HFFc6 (cell line): ENCODE measurements around the gene LDLRAD3. TPM values are rescaled to one million over a fixed set of nuclear protein-coding genes. Genes with fewer than 3 reads are reported as not detected.

Experiments used
- DNase-seq: peaks from one replicate; pipeline ENCODE4 v3.0.0-alpha.2; 2018
- H3K27ac Mint-ChIP-seq: 2 replicates; pipeline ENCODE4 v1.8.0; 2020; ENCODE audit warnings: mild to moderate bottlenecking, mixed read lengths
- H3K27me3 Mint-ChIP-seq: 2 replicates; pipeline ENCODE4 v1.8.0; 2021; ENCODE audit warnings: mild to moderate bottlenecking, moderate library complexity, mixed read lengths; ENCODE audit not compliant: insufficient read depth
- H3K36me3 Mint-ChIP-seq: 2 replicates; pipeline ENCODE4 v1.8.0; 2021; ENCODE audit warnings: low read depth, mixed read lengths
- H3K4me1 Mint-ChIP-seq: 2 replicates; pipeline ENCODE4 v1.8.0; 2020; ENCODE audit warnings: low read depth, mixed read lengths
- H3K4me3 Mint-ChIP-seq: 2 replicates; pipeline ENCODE4 v1.8.0; 2020; ENCODE audit warnings: mild to moderate bottlenecking, moderate library complexity, mixed read lengths
- H3K9me3 Mint-ChIP-seq: 2 replicates; pipeline ENCODE4 v1.8.0; 2020; ENCODE audit warnings: mild to moderate bottlenecking, mixed read lengths
- CTCF ChIP-seq: fragments of 200-600 bp; sonication (generic); IDR thresholded peaks from 2 replicates; pipeline ENCODE4 v1.5.0; 2021; ENCODE audit warnings: antibody characterized with exemption, mild to moderate bottlenecking
- total RNA-seq, 6 experiments: library from RNA; stranded (reverse); fragmentation: NEBNext Ultra II Directional; extraction: Animal tissue kit (Norgen Biotek cat#: 25700); gene quantifications; 2 replicates in 1 of 6; 3 replicates in 5 of 6; pipeline ENCODE4 v1.2.3, GENCODE V29; 2021

LDLRAD3 gene
- total RNA-seq, 6 experiments from 2014 or later, result 5.2 to 6.5 (median 5.6) TPM

GRCh38 chr11:36023922-36024321 is 80.1 kb downstream of the LDLRAD3 start:
- no peak overlapping the region for H3K27ac Mint-ChIP-seq
- no peaks in the 10 kb centered on the region for H3K9me3 Mint-ChIP-seq
- H3K36me3 Mint-ChIP-seq, result no peaks in the 10 kb centered on the region
- no peak overlapping the region for H3K4me3 Mint-ChIP-seq
- no peaks in the 10 kb centered on the region for H3K27me3 Mint-ChIP-seq
- no peak for TF ChIP-seq CTCF
- H3K4me1 Mint-ChIP-seq, result peaks cover 8% of the 10 kb centered on the region
- DNase-seq, result peak; percentile 10

- TF ChIP-seq CTCF, result no peak
- Mint-ChIP-seq H3K27me3 (no peaks in the 10 kb centered on the region), H3K27ac (no peak overlapping the region), H3K36me3 (no peaks in the 10 kb centered on the region), H3K4me1 (peaks cover 10% of the 10 kb centered on the region), H3K4me3 (no peak overlapping the region), H3K9me3 (no peaks in the 10 kb centered on the region)
- DNase-seq, result no peak
These were observed 80.9 kb downstream of the LDLRAD3 start for GRCh38 chr11:36024716-36025115.

- H3K9me3 Mint-ChIP-seq, result no peaks in the 10 kb centered on the region
- H3K36me3 Mint-ChIP-seq, result no peaks in the 10 kb centered on the region
- H3K4me3 Mint-ChIP-seq, result no peak overlapping the region
- peaks cover 27% of the 10 kb centered on the region for H3K4me1 Mint-ChIP-seq
- DNase-seq, result no peak
- no peak overlapping the region for H3K27ac Mint-ChIP-seq
- no peak for TF ChIP-seq CTCF
- H3K27me3 Mint-ChIP-seq, result no peaks in the 10 kb centered on the region; the same call in 1 of the 2 replicates
These were observed 82.6 kb downstream of the LDLRAD3 start for GRCh38 chr11:36026315-36026968.

GRCh38 chr11:36027731-36028130 is 83.9 kb downstream of the LDLRAD3 start:
- peaks cover 29% of the 10 kb centered on the region for H3K4me1 Mint-ChIP-seq
- no peak overlapping the region for H3K27ac Mint-ChIP-seq
- H3K27me3 Mint-ChIP-seq, result no peaks in the 10 kb centered on the region; the same call in none of the 2 replicates
- no peak for TF ChIP-seq CTCF
- H3K9me3 Mint-ChIP-seq, result no peaks in the 10 kb centered on the region
- DNase-seq, result no peak
- H3K4me3 Mint-ChIP-seq, result no peak overlapping the region
- peaks cover 3% of the 10 kb centered on the region; the same call in 1 of the 2 replicates for H3K36me3 Mint-ChIP-seq

GRCh38 chr11:36029616-36030015 is 85.8 kb downstream of the LDLRAD3 start:
- H3K4me1 Mint-ChIP-seq, result peaks cover 38% of the 10 kb centered on the region
- no peak overlapping the region for H3K4me3 Mint-ChIP-seq
- no peak overlapping the region for H3K27ac Mint-ChIP-seq
- no peak for DNase-seq
- TF ChIP-seq CTCF, result no peak
- peaks cover 14% of the 10 kb centered on the region; the same call in 1 of the 2 replicates for H3K36me3 Mint-ChIP-seq
- no peaks in the 10 kb centered on the region for H3K9me3 Mint-ChIP-seq
- no peaks in the 10 kb centered on the region; the same call in none of the 2 replicates for H3K27me3 Mint-ChIP-seq
